ENCODE results near the gene CACNG8.
"Not testable (repeated sequence)": the region's sequence is repeated elsewhere in the genome, so short reads cannot be mapped to it uniquely, and the experiment has no call there.

Gene CACNG8

GRCh38 chr19:53942001-53942786 lies 20.5 kb upstream of the CACNG8 start:
- TF ChIP-seq, protein P1, sequence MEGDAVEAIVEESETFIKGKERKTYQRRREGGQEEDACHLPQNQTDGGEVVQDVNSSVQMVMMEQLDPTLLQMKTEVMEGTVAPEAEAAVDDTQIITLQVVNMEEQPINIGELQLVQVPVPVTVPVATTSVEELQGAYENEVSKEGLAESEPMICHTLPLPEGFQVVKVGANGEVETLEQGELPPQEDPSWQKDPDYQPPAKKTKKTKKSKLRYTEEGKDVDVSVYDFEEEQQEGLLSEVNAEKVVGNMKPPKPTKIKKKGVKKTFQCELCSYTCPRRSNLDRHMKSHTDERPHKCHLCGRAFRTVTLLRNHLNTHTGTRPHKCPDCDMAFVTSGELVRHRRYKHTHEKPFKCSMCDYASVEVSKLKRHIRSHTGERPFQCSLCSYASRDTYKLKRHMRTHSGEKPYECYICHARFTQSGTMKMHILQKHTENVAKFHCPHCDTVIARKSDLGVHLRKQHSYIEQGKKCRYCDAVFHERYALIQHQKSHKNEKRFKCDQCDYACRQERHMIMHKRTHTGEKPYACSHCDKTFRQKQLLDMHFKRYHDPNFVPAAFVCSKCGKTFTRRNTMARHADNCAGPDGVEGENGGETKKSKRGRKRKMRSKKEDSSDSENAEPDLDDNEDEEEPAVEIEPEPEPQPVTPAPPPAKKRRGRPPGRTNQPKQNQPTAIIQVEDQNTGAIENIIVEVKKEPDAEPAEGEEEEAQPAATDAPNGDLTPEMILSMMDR (IDR thresholded peaks at IDR 0.05; ENCODE audit: low read depth, low read length), result no peak
- H3K4me3 ChIP-seq (replicated peaks in 1 of 2; ENCODE audit: low read depth in 2 of 2, low read length in 2 of 2), result no peak overlapping the region
- DNase-seq (ENCODE audit: low read depth in 2 of 2), result peak in 1 of 2 donors; percentile 39

DNA sequence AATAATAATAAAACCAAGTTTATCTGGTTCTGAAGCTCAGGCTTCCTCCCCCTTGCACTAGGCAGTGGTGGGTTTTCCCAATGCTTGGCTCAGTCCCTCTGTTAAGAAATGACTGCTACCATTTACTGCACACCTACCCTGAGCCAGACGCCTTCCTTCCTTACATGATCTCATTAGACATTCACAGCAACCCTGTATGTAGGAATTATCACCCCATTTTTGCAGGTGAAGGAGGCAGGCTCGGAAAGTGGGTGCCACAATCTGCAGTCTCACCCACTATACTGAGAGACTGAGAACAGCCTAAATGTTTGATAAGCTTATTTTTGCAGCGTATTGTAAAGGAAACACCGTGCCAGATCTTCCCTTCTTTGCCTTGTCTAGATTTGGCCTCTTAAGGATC lies 18.3 kb upstream of the CACNG8 start:
- H3K4me3 ChIP-seq (replicated peaks in 1 of 2; ENCODE audit: low read depth in 2 of 2, low read length in 2 of 2), result no peak overlapping the region
- DNase-seq (ENCODE audit: low read depth in 2 of 2), result no peak
- TF ChIP-seq, protein P1 (IDR thresholded peaks at IDR 0.05; ENCODE audit: low read depth, low read length), result no peak

- DNase-seq (ENCODE audit: low read depth in 2 of 2), result no peak
- TF ChIP-seq, protein P1 (IDR thresholded peaks at IDR 0.05; ENCODE audit: low read depth, low read length), result no peak
- H3K4me3 ChIP-seq (replicated peaks in 1 of 2; ENCODE audit: low read depth in 2 of 2, low read length in 2 of 2), result no peak overlapping the region
Observed at GRCh38 chr19:53944933-53945332, 17.8 kb upstream of the CACNG8 start.

GRCh38 chr19:53945441-53945840 lies 17.3 kb upstream of the CACNG8 start:
- TF ChIP-seq, protein P1 (IDR thresholded peaks at IDR 0.05; ENCODE audit: low read depth, low read length), result no peak
- peak; percentile 50 to 55 for DNase-seq (ENCODE audit: low read depth in 2 of 2)
- no peak overlapping the region for H3K4me3 ChIP-seq (replicated peaks in 1 of 2; ENCODE audit: low read depth in 2 of 2, low read length in 2 of 2)

GRCh38 chr19:53945998-53946397 lies 16.7 kb upstream of the CACNG8 start:
- H3K4me3 ChIP-seq (replicated peaks in 1 of 2; ENCODE audit: low read depth in 2 of 2, low read length in 2 of 2), result no peak overlapping the region
- no peak for DNase-seq (ENCODE audit: low read depth in 2 of 2)
- TF ChIP-seq, protein P1 (IDR thresholded peaks at IDR 0.05; ENCODE audit: low read depth, low read length), result no peak

DNA sequence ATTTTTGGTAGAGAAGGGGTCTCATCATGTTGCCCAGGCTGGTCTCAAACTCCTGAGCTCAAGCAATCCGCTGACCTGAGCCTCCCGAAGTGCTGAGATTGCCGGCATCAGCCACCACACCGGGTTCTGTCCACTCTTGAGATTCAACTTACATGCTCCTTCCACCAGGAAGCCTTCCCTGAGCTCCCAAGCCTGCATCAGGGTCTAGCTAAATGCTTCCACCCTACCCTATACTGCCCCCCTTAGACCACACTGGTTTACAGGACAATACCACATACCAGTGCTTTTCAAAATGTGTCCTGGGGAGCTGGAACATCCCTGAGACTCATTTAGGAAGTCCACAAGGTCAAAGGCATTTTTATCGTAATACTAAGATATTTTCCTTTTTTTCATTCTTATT lies 15.1 kb upstream of the CACNG8 start:
- DNase-seq (ENCODE audit: low read depth in 2 of 2), result peak in 1 of 2 donors; percentile 33
- no peak overlapping the region for H3K4me3 ChIP-seq (replicated peaks in 1 of 2; ENCODE audit: low read depth in 2 of 2, low read length in 2 of 2)
- TF ChIP-seq, protein P1 (IDR thresholded peaks at IDR 0.05; ENCODE audit: low read depth, low read length), result peak; percentile 18

- H3K4me3 ChIP-seq (replicated peaks in 1 of 2; ENCODE audit: low read depth in 2 of 2, low read length in 2 of 2); DNase-seq (ENCODE audit: low read depth in 2 of 2): not testable (repeated sequence)
Observed at GRCh38 chr19:53948611-53949010, 14.1 kb upstream of the CACNG8 start.

Measured in cardiac fibroblast (primary cell).